Right ventricle myocardium superior (tissue), 1 donor: ENCODE data around the gene AGO3. TPM values are rescaled to one million over a fixed set of nuclear protein-coding genes. Genes with fewer than 3 reads are reported as not detected.
"Not testable (repeated sequence)": the region's sequence is repeated elsewhere in the genome, so short reads cannot be mapped to it uniquely, and the experiment has no call there.

Experiments
- ATAC-seq: fragments of 200-7000 bp; cut with Tn5 transposase; one replicate; pipeline ENCODE4 v1.9.1; 2020; ENCODE audit warnings: mild to moderate bottlenecking; ENCODE audit not compliant: poor library complexity
- DNase-seq: peaks from one replicate; pipeline ENCODE4 v3.0.0-alpha.2; 2020
- intact Hi-C: fragments of 100-400 bp; cut with DNase I; formaldehyde crosslinking; loops from one replicate; pipeline ENCODE4 v1.11.2; 2022
- long read RNA-seq: library from polyadenylated mRNA; unstranded; transcript quantifications from one replicate; pipeline ENCODE4 v2.0.0, GENCODE V29; 2021
- total RNA-seq: library from RNA; stranded (reverse); fragmentation: NEBNext Ultra II Directional; extraction: Animal tissue kit (Norgen Biotek cat#: 25700); gene quantifications from one replicate; pipeline ENCODE4 v1.2.1, GENCODE V29; 2021
- donor health status: DM: no; HTN: yes; CAD: no; lungs with severe emphysema.

AGO3 gene
- 12.7 TPM for total RNA-seq
- long read RNA-seq, full-length matches to known transcripts: 9 of 22 reads
- long read RNA-seq, partial matches to known transcripts: 0 of 22 reads
- long read RNA-seq, other reads (novel, unspliced or antisense): 13 of 22 reads

GRCh38 chr1:35930593-35931445, at the start of gene AGO3:
Gene AGO3 (plus strand): TSS chr1:35931105. CDS start chr1:35931427, 322 bp downstream.
- intact Hi-C loops: no loop called here
- DNase-seq (peak; percentile 90), ATAC-seq (peak; percentile 97)

- intact Hi-C loops: no loop called here
- no peak for ATAC-seq
- no peak for DNase-seq
Observed at GRCh38 chr1:35881850-35882273, 49.0 kb upstream of the AGO3 start.

GRCh38 chr1:35882586-35882944, 48.3 kb upstream of the AGO3 start:
- intact Hi-C loops: no loop called here
- ATAC-seq: no peak
- no peak for DNase-seq

- intact Hi-C loops: no loop called here
- ATAC-seq: peak; percentile 99
Observed at GRCh38 chr1:35882945-35883634, 47.8 kb upstream of the AGO3 start, which contains the start of gene AGO1. Gene AGO1 (plus strand): TSS chr1:35883209. CDS start chr1:35883422, 213 bp downstream.

GRCh38 chr1:35883635-35884101, 47.2 kb upstream of the AGO3 start:
- peak; percentile 43 for ATAC-seq
- DNase-seq: peak; percentile 64
- intact Hi-C loops: no loop called here

More at GRCh38 chr1:35882945-35883634, 47.8 kb upstream of the AGO3 start, which contains the start of gene AGO1:
- peak; percentile 97 for DNase-seq

- ATAC-seq (no peak), DNase-seq (no peak)
- intact Hi-C loops: no loop called here
Observed at GRCh38 chr1:35884934-35885333, 46.0 kb upstream of the AGO3 start.

- intact Hi-C loops: no loop called here
- ATAC-seq: no peak
- no peak for DNase-seq
Observed at GRCh38 chr1:35885961-35886558, 44.8 kb upstream of the AGO3 start.

- no peak for DNase-seq
- ATAC-seq: no peak
- intact Hi-C loops: no loop called here
Observed at GRCh38 chr1:35886577-35887431, 44.1 kb upstream of the AGO3 start.

- DNase-seq (no peak), ATAC-seq (no peak)
- intact Hi-C loops: no loop called here
Observed at GRCh38 chr1:35887508-35887907, 43.4 kb upstream of the AGO3 start.

- intact Hi-C loops: no loop called here
- no peak for ATAC-seq
- no peak for DNase-seq
Observed at GRCh38 chr1:35888255-35888654, 42.6 kb upstream of the AGO3 start.

- DNase-seq, intact Hi-C loops, ATAC-seq: not testable (repeated sequence)
Observed at GRCh38 chr1:35888981-35889380, 41.9 kb upstream of the AGO3 start.

- ATAC-seq (peak; percentile 76), DNase-seq (peak; percentile 50)
- intact Hi-C loops: no loop called here
Observed at GRCh38 chr1:35893051-35893879, 37.6 kb upstream of the AGO3 start.

- ATAC-seq: peak; percentile 65
- DNase-seq: peak; percentile 44
- intact Hi-C loops: no loop called here
Observed at GRCh38 chr1:35894183-35894582, 36.7 kb upstream of the AGO3 start.

- intact Hi-C loops: no loop called here
- ATAC-seq (no peak), DNase-seq (no peak)
Observed at GRCh38 chr1:35894656-35895055, 36.2 kb upstream of the AGO3 start.

GRCh38 chr1:35899941-35900340, 31.0 kb upstream of the AGO3 start:
- no peak for ATAC-seq
- DNase-seq: no peak
- intact Hi-C loops: no loop called here

- intact Hi-C loops: no loop called here
- no peak for ATAC-seq
Observed at GRCh38 chr1:35901235-35901634, 29.7 kb upstream of the AGO3 start.

GRCh38 chr1:35902671-35903070, 28.2 kb upstream of the AGO3 start:
- ATAC-seq (peak; percentile 82), DNase-seq (no peak)
- intact Hi-C loops: no loop called here

More at GRCh38 chr1:35901235-35901634, 29.7 kb upstream of the AGO3 start:
- DNase-seq: no peak
